GM19463 (cell line): ENCODE data around the gene GFPT2.

ENCODE experiments used
- ATAC-seq: cut with Tn5 transposase; IDR thresholded peaks from one replicate; pipeline ENCODE4 v1.9.1; 2021; ENCODE audit warnings: mild to moderate bottlenecking, moderate library complexity; ENCODE audit not compliant: unreplicated experiment

Gene GFPT2

DNA sequence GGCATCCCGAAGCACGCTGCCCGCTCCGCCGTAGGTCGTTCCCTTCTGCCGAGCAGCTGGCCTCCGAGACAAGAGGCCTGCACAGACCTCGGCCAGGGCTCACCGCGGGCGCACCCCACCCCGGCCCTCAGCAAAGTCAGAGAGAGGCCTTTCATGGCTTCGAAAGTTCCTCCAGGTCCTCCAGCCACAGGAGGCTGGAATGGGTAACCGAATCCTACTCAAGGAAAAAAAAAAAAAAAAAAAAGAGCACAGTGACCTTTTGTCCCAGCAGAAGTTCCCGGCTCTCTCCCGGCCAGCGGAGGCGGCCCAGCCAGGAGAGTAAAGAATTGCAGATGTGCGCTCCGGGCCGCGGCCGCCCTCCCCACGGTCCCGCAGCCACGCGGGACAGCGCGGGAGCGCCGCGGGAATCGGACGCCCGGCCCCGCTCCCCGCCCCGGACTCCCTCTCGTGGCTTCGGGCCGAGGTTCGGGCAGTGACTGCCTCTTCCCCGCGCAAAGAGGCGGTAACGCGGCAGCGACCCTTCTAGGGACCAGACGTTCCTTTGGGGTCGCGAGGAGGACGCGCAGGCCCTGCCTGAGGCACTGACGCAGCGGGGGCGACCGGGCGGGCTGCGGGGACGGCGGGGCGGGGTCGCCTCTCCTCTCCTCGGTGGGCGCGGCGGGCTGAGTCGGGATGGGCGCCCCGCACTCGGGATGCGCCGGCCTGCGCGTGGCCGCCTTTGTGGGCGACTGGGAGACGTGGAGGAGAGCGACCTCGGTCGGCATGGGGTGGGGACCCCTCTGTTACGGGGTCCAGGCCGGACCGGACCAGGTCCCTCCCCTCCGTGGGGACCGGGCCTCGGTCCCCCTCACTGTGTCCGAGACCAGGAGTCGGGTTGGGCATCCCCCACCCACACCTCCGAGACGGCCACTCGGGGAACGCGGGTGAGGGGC is 754 bp downstream of the GFPT2 start:
- ATAC-seq, result no peak

DNA sequence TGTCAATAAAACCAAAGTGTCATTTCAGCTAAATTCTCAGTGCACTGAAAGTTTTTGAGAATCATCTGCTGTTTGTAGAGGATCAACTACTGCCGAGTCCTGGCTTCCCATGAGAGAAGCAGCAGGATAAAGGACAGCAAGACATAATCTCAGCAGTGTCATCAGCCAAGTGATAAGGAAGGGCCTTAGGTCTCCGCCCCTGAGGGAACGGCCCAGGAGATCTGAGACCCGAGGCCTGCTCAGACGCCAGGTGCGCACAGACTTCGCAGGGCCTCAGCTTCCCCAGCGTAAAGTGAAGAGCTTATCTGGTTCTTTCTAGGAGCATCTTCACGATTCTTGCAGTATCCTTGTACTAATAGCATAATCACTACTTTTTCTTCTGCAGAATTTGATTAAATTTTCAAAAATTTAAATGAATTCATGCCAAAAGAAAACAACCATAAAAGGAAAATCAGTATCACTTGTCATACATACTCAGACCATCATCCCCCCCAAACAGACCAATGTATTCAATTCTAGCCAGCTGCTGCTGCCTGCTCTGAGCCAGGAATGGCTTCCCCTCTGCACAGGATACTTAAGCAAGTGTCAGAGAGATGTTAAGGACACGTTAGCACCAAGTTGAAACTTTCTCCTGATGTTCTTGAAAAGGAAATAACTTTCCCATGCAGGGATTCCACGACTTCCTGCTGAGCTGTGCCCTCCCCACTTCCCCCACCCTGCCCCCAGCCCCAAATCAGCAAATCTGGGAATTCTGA is 2.2 kb downstream of the GFPT2 start:
- ATAC-seq, result no peak

DNA sequence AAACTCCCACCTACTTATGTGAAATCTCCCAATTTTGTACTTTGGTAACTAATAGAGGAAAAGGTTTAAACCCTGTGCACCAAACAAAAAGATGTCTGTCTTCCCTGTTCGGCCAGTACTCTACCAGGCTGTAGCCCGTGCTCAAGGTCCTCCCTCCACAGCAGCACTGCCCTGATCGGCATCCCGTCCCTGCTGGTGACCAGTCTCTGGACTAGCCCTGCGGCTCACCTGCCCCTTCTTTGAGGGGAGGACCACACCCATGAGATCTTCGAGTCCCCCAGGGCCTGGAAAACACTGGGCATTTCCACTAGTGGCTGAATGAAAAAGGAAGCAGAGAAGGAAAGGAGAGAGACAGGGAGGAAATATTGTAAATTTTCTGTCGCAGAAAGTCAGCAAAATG is 2.8 kb downstream of the GFPT2 start:
- ATAC-seq, result no peak

DNA sequence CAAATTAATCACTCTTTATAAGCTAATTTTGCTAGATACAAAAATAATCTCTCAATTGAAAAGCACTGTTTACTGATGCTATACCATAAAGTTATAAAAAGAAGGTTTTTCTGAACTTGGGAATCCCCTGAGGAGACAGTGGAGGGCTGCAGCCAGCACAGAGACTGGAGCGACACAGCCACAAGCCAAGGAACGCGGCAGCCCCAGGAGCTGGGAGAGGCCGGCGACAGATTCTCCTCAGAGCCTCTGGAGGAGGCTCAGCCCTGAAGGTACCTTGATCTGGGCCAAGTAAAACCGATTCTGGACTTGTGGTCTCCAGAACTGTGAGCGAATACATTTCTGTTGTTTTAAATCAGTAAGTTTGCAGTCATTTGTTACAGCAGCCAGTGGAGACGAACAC is 3.7 kb downstream of the GFPT2 start:
- no peak for ATAC-seq

DNA sequence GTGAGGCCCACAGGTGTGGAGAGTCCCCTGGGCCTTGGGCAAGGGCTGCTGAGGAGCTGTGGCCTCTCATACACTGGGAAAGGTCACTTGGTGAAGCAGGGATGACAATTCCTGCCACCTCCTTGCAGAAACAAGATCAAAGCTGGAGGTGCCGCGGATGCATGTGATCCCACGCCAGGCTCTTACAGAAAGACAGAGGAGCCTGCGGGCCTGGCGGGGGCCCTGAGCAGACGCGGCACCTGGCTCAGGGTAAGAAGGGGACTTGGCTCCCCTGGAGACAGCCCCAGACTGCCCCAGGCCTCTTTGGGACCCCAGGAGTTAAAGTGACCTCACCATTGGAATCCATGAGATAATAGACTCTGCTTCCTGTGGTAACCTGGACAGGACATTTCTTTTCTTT is 4.8 kb downstream of the GFPT2 start:
- no peak for ATAC-seq

DNA sequence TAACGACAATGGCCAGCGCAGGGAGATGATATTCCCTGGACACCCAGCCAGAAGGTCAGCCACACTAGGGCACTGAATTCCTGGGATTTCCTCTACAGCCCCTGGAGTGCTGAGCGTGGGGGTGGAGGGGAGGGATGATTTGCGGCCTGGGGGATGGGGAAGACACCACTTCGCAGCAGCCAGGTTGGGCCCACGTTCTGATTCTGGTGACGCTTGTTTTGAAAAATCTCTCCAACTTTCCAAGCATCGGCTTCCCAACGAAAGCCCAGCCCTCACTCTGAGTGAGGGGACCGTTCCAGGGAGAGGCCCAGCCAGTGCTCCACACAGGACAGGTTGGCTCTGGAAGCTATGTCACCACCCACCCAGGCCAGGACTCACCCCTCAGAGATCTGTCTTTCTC is 5.4 kb downstream of the GFPT2 start:
- ATAC-seq, result no peak

DNA sequence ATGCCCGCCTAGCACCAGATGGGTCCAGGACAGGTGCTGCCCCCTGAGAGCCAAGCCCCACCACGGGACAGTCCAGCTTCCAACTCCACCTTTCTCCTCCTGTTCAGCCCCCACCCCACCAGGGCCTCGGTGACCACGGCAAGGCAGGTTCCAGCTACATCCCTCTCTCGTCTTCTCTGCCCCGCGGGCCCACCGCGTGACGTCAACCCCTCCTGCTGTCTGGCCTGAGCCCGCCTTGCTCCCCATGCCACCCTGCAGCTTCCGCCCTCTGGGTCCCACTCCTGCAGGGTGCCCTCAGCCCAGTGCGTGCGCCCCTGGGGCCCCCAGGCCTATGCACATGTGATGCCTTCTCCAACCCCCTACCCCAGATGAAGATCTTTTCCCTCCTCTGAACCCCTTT is 6.8 kb downstream of the GFPT2 start:
- ATAC-seq, result no peak

DNA sequence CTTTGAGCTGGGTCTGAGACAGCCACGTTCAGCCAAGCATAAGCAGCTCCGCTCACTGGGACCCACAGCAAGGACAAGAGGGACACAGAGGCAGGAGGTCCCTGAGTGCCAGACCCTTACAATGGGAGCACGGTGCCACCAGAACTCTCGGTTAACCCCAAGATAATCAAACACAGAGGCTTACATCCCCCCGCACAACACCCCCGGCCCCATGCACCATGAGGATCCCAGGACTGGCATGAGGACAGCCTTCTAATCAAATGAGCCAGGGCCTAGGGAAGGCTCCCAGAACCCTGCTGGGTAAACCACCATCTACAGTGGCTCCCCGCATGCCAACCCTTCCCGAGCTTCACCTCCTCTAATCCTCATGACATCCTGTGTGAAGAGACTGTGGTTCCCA is 7.4 kb downstream of the GFPT2 start:
- no peak for ATAC-seq

DNA sequence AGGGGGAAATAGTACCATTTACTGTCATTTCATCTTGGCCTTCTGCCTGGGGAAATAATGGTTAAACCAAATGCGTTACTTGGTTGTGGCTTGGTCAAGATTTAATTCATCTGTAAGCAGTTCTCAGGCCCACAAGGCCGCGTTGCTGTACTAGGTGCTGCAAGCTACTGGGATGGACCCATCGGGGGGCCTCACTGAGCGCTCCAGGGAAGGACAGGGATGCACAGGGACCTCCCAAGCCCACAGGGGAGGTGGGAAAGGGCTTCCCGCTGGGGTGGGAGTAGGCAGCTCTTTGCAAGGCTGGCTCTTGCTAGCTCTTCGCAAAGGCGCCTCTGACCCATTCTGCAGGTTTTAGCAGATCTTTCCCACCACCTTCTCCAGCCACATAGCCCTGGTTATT is 8.0 kb downstream of the GFPT2 start:
- no peak for ATAC-seq

DNA sequence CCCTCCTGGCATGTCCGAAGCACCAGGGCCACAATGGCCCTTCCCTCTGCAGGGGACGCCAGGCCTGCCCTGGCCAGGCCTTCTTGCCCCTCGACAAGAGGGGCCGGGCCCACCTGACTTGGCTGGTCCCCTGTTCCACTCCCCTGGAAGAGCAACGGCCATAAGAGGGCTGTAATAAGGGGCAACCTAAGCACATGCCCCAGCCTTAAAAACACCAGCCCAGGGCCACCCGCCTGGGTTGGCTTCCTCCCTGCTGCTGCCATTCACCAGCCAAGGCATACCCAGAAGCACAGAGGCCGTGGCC is 8.5 kb downstream of the GFPT2 start:
- no peak for ATAC-seq

DNA sequence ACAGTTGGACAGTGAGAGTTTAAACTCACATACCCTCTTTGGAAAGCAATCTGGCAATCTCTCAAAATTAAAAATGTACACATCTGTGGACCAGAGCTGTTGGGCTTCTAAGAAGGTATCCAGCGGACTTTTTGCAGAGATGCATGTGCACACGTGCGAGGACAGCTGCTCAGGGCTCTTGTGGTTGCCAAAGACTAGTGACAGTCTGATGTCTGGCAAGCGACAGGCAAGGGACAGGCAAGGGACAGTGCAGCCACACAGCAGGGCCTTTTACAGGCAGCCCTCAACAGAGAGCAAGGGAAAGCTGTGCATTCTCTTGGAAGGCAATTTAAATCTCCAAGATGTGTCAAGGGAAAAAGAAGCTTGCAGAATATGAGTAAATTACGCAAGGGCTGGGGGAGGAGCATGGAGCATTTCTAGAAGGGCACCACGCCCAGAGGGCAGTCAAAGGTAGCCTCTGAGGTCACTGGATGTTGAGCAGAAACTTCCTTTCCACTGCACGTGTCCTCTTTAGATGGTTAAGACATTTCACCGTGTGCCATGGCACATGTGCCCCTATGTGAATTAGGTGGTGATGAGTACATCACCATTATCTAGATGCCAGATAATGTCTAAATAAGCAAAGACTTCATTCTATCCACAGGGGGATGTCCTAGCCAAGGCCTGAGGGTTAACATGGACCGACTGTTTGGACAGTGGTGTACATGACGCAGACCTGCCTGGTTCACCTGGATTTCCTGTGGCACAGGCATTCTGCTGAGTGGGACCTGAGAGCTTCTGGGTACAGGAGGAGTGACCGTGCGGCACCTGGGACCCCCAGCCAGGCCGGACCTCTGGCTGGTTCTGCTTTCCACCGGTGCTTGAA is 9.1 kb downstream of the GFPT2 start:
- no peak for ATAC-seq

DNA sequence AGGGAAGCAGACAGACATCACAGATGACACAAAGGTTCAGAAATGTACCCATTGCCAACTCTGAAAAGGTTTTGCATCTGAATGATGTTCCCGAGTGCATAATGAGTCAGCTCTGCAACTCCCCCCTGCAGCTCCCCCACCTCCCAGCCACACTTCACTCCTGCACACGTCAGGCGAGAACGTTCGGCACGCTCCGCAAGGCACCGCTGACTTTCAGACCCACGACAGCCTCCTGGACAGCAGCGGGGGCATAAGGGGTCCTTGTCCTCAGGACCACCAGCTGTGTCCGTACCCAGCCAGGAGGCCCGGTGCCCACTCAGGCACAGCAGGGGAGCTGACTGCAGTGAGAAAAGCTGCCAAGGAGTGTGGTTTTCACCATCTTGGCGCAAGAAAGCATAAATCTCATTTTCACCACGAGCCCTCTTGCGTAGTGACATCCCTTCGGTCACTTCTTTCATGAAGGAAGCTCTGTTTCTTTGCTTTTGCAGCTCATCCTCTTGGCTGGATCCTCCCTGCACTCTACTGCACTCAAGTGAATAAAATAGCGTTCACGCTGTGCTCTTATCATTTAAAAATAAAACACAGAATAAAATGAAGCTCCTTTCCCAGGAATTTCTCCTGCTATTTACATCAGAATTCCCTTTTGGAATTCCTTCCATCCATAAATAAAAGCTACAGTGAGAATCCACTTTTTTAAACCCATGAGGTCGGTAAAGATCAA is 9.9 kb downstream of the GFPT2 start:
- no peak for ATAC-seq

DNA sequence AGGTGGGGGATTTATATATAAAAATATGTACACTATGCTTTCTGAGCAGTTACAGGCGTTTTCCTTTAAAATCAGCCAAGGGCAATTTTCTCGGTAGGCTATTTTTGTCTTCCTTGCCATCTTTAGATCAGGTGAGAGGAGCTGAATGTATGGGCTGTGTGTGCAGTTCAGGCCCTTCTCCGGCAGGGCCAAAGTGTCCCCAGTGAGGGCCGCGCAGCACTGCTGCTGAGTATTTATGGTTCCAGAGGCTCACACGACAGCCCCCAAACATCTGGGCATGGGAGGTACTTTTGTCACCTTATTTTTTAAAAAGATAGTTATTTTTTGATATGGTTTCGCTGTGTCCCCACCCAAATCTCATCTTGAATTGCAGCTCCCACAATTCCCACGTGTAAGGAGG is 11.5 kb downstream of the GFPT2 start:
- no peak for ATAC-seq

DNA sequence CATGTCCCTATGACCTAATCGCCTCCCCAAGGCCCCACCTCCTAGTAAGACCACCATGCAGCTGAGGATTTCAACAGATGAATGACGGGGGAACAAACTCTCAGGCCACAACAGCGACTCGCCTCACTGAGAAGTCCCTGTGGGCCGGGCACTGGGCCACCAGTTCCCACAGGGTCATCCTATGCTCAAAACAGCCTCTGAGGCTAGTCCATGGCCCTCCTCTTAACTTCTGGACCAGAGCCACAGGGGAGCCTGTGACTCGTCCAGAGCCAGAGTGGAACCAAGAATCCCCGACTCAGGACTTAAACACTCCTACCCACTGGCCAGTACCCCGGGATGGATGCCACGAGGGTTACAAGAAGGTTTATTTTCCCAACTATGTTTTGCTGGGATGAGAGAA is 12.3 kb downstream of the GFPT2 start:
- ATAC-seq, result no peak

DNA sequence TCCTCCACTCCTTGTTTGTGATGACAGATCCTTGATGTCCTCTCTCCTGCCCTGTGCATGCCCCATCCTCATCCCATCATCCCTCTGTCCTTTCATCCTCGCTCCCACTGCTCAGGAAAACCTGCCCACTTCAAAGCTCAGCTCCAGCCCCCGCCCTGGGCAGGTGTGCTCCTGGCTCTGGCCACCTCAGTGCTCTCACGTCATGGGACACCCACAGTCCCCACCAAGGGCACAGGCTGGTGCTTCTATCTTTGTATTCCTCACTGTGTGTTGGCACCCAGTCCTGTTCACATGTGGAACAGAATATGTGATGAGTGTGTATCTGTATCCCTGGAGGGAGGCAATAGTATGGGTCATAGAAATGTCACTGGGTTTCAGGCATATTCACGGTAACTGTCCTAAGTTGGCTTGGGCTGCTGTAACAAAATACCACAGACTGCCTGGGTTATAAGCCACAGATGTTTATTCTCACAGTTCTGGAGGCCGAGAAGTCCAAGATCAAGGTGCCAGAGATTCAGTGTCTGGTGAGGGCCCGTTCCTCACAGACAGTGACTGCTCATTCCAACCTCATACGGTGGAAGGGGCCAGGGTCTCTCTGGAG is 13.5 kb downstream of the GFPT2 start:
- no peak for ATAC-seq

DNA sequence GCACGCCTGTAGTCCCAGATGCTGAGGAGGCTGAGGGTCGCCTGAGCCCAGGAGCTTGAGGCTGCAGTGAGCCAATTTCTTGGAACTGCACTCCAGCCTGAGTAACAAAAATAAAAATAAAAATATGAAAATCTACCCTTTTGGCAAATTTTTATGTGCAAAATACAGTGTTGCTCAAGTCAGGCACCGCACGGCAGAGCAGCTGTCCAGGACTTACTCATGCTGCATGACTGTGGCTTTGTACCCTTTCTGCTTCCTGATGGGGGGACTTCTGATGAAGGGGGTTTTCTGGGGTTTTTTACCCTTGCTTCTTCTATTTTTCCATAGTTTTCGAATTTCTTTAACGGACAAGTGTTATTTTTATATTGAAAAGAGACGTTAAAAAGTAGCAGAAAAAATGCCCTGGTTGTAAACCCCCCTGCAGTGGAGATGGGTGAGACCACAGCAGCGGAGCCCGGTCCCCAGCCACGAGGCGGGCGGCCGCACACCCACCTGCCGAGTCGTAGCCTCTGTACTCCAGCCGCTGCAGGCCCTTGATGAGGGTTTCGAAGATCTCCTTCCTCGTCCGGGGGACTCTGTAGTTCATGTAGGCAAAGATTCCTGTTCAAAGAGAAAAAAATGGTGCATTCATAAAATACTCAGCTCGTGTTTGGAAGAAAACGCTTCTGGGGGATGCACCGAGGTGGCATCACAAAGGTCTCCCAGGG is 15.0 kb downstream of the GFPT2 start:
- ATAC-seq, result no peak

DNA sequence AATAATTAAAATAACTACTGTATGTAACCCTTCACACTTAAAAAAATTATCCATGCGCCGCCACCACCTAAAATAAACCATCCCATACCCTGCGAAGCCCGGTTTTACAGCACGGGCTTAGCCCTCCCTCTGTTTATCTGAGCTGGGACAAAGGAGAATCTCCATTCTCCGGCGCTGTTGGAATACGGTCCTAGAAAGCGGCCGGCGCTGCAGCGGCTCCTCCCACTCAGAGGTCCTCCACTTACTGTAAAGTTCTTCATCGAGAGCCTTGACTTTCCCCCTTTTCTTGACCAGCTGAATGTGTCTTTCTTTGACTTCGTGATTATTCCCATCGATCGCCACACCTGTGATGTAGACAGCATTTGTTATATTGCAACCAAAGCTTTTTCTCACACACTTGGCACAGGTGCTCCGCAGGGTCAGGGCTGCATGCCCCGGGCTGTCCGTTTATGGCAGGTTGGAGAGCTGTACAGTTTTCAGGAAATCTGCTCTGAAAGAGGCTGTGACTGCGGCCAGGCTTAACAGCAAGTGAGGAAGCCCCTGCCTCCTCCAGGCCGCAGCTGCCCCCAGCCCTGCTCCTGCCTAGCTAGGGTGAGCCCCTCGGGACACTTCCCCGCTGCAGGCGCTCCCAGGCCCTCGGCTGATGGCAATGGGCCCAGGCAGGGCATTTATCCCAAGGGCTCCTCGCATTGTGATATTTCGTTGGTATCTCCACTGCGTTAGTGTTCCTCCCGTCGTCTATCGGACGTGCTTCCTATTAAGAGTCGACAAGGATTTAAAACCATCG is 16.7 kb downstream of the GFPT2 start:
- ATAC-seq, result no peak

DNA sequence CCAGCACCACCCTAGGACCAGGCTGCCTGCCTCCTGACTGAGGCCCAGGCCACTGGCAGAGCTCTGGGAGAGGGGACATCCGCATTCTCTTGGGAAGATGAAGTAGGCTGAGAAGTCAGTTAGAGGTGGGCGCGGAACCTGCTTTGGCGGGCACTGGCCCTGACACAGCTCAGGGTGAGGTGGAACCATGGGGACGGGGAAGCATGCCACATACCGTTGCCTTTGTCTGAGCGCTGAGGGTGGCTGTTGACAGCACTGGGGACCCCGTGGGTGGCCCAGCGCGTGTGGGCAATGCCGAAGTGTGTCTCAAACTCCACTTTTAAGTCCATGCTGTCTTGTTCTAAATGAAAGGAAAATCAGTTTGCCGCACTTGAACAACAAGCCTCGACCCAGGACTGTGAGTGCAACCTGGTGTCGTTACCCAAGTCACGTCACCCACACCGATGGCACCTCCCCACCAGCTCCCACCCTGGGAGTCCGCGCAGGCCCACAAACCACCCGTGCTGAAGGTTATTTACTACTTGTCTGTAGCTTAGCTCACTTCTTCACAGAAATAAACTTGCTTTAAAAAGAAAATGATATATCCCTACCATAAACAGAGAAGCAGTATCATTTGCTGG is 17.4 kb downstream of the GFPT2 start:
- no peak for ATAC-seq
